ENCODE measurements around the gene ZBTB12. TPM values are rescaled to one million over a fixed set of nuclear protein-coding genes. Genes with fewer than 3 reads are reported as not detected.
A peak's percentile ranks its signal among the peaks of the same experiment; 100 is the strongest.

ZBTB12 gene
- total RNA-seq, 2 experiments from 2014 or later = 1.3 to 1.8 TPM

- Mint-ChIP-seq H3K27ac (no peak overlapping the region), H3K36me3 (ENCODE audit: low read depth) (peaks cover 7% of the 10 kb centered on the region), H3K27me3 (peaks cover 9% of the 10 kb centered on the region), H3K4me3 (peak overlapping the region; percentile 56), H3K9me3 (no peaks in the 10 kb centered on the region), H3K4me1 (peaks cover 34% of the 10 kb centered on the region)
- no peak for DNase-seq
- CTCF ChIA-PET = interaction anchor here (0.6 kb wide), 1 partner anchor 195 kb away, joined by 3 read pairs; no protein-coding TSS in a partner anchor
- POLR2A ChIA-PET = no interaction called here
Observed at GRCh38 chr6:31900917-31901414, 920 bp downstream of the ZBTB12 start.

- DNase-seq = no peak
- peaks cover 11% of the 10 kb centered on the region for H3K36me3 Mint-ChIP-seq (ENCODE audit: low read depth)
- CTCF ChIA-PET = interaction anchor here (0.6 kb wide), 1 partner anchor 194 kb away, joined by 3 read pairs; no protein-coding TSS in a partner anchor
- POLR2A ChIA-PET = no interaction called here
- H3K9me3 Mint-ChIP-seq = no peaks in the 10 kb centered on the region
- H3K4me1 Mint-ChIP-seq = peaks cover 39% of the 10 kb centered on the region
- H3K27me3 Mint-ChIP-seq = peaks cover 9% of the 10 kb centered on the region
- H3K4me3 Mint-ChIP-seq = peak overlapping the region; percentile 40
- H3K27ac Mint-ChIP-seq = no peak overlapping the region
Observed at GRCh38 chr6:31899882-31900722, 1.8 kb downstream of the ZBTB12 start.

GRCh38 chr6:31899215-31899614 is 2.7 kb downstream of the ZBTB12 start:
- CTCF ChIA-PET = interaction anchor here (0.8 to 2.9 kb wide), 3 partner anchors 11 to 53 kb away, joined by 3 to 11 read pairs (median 3); no protein-coding TSS in a partner anchor
- Mint-ChIP-seq H3K4me1 (peaks cover 39% of the 10 kb centered on the region), H3K27me3 (peaks cover 6% of the 10 kb centered on the region), H3K36me3 (ENCODE audit: low read depth) (peaks cover 11% of the 10 kb centered on the region), H3K27ac (no peak overlapping the region), H3K4me3 (peak overlapping the region; percentile 60), H3K9me3 (no peaks in the 10 kb centered on the region)
- no peak for DNase-seq
- POLR2A ChIA-PET = no interaction called here

GRCh38 chr6:31898383-31899011 is 3.4 kb downstream of the ZBTB12 start:
- Mint-ChIP-seq H3K9me3 (no peaks in the 10 kb centered on the region), H3K36me3 (ENCODE audit: low read depth) (peaks cover 13% of the 10 kb centered on the region), H3K4me1 (peaks cover 42% of the 10 kb centered on the region), H3K27me3 (peaks cover under 1% of the 10 kb centered on the region), H3K4me3 (peak overlapping the region; percentile 88), H3K27ac (peak overlapping the region; percentile 90)
- peak; percentile 46 for DNase-seq
- CTCF ChIA-PET = interaction anchor here (0.5 to 2.9 kb wide), 12 partner anchors 11 to 1334 kb away, joined by 3 to 11 read pairs (median 3); partner anchors contain the start of genes ATAT1 and GPANK1
- POLR2A ChIA-PET = no interaction called here

- H3K9me3 Mint-ChIP-seq = no peaks in the 10 kb centered on the region
- peak; percentile 87 for DNase-seq
- peak within 1 kb of the TSS; percentile 90 for H3K27ac Mint-ChIP-seq
- H3K4me1 Mint-ChIP-seq = peaks cover 42% of the 10 kb centered on the region
- ChIA-PET POLR2A (interaction anchor here (1.2 kb wide), 1 partner anchor 54 kb away, joined by 3 read pairs; no protein-coding TSS in a partner anchor), CTCF (interaction anchor here (0.6 to 2.9 kb wide), 13 partner anchors 10 to 1271 kb away, joined by 3 to 11 read pairs (median 3); partner anchors contain the start of genes ATAT1, GPANK1 and NEU1)
- peak within 1 kb of the TSS; percentile 88 for H3K4me3 Mint-ChIP-seq
- H3K27me3 Mint-ChIP-seq = no peaks in the 10 kb centered on the region
- peaks cover 17% of the 10 kb centered on the region for H3K36me3 Mint-ChIP-seq (ENCODE audit: low read depth)
Observed at GRCh38 chr6:31897612-31898382, 4.1 kb downstream of the ZBTB12 start, which contains the start of gene EHMT2. Gene EHMT2 (minus strand): TSS chr6:31897698. CDS start chr6:31897677, 21 bp downstream.

GRCh38 chr6:31896856-31897611 is 4.9 kb downstream of the ZBTB12 start:
- peaks cover 37% of the 10 kb centered on the region for H3K4me1 Mint-ChIP-seq
- H3K27me3 Mint-ChIP-seq = no peaks in the 10 kb centered on the region
- H3K27ac Mint-ChIP-seq = peak overlapping the region; percentile 85
- POLR2A ChIA-PET = interaction anchor here (1.2 kb wide), 1 partner anchor 55 kb away, joined by 3 read pairs; no protein-coding TSS in a partner anchor
- peaks cover 22% of the 10 kb centered on the region for H3K36me3 Mint-ChIP-seq (ENCODE audit: low read depth)
- DNase-seq = no peak
- CTCF ChIA-PET = interaction anchor here (0.6 to 2.9 kb wide), 7 partner anchors 9 to 298 kb away, joined by 3 to 11 read pairs (median 4); partner anchors contain the start of gene NEU1
- H3K4me3 Mint-ChIP-seq = peak overlapping the region; percentile 79
- no peaks in the 10 kb centered on the region for H3K9me3 Mint-ChIP-seq

GRCh38 chr6:31896493-31896855 is 5.4 kb downstream of the ZBTB12 start:
- H3K27me3 Mint-ChIP-seq = no peaks in the 10 kb centered on the region
- peak overlapping the region; percentile 85 for H3K27ac Mint-ChIP-seq
- no peaks in the 10 kb centered on the region for H3K9me3 Mint-ChIP-seq
- DNase-seq = no peak
- peak overlapping the region; percentile 79 for H3K4me3 Mint-ChIP-seq
- ChIA-PET POLR2A (no interaction called here), CTCF (interaction anchor here (0.6 to 2.9 kb wide), 3 partner anchors 8 to 126 kb away, joined by 3 to 11 read pairs (median 4); no protein-coding TSS in a partner anchor)
- peaks cover 37% of the 10 kb centered on the region for H3K4me1 Mint-ChIP-seq
- peaks cover 24% of the 10 kb centered on the region for H3K36me3 Mint-ChIP-seq (ENCODE audit: low read depth)

- CTCF ChIA-PET = interaction anchor here (0.6 kb wide), 1 partner anchor 43 kb away, joined by 3 read pairs; no protein-coding TSS in a partner anchor
- Mint-ChIP-seq H3K36me3 (ENCODE audit: low read depth) (peaks cover 37% of the 10 kb centered on the region), H3K4me3 (no peak overlapping the region), H3K9me3 (no peaks in the 10 kb centered on the region), H3K4me1 (peaks cover 19% of the 10 kb centered on the region), H3K27ac (peak overlapping the region; percentile 6), H3K27me3 (no peaks in the 10 kb centered on the region)
- DNase-seq = no peak
- POLR2A ChIA-PET = no interaction called here
Observed at GRCh38 chr6:31892821-31893220, 9.1 kb downstream of the ZBTB12 start.

- Mint-ChIP-seq H3K4me1 (peaks cover 6% of the 10 kb centered on the region), H3K27ac (no peak overlapping the region), H3K4me3 (no peak overlapping the region), H3K27me3 (no peaks in the 10 kb centered on the region), H3K36me3 (ENCODE audit: low read depth) (peaks cover 47% of the 10 kb centered on the region), H3K9me3 (no peaks in the 10 kb centered on the region)
- POLR2A ChIA-PET = no interaction called here
- CTCF ChIA-PET = interaction anchor here (1.0 to 1.3 kb wide), 2 partner anchors 13 to 86 kb away, joined by 3 read pairs; no protein-coding TSS in a partner anchor
- no peak for DNase-seq
Observed at GRCh38 chr6:31889331-31889972, 12.4 kb downstream of the ZBTB12 start.

- peaks cover 4% of the 10 kb centered on the region for H3K4me1 Mint-ChIP-seq
Observed at GRCh38 chr6:31888276-31889258, 13.3 kb downstream of the ZBTB12 start.

More at GRCh38 chr6:31888276-31889258, 13.3 kb downstream of the ZBTB12 start:
- CTCF ChIA-PET = interaction anchor here (0.5 to 2.2 kb wide), 6 partner anchors 9 to 238 kb away, joined by 3 to 11 read pairs (median 4); partner anchors contain the start of gene EHMT2
- H3K9me3 Mint-ChIP-seq = no peaks in the 10 kb centered on the region
- no peaks in the 10 kb centered on the region for H3K27me3 Mint-ChIP-seq
- no peak overlapping the region for H3K4me3 Mint-ChIP-seq
- peak; percentile 62 for DNase-seq
- H3K27ac Mint-ChIP-seq = no peak overlapping the region
- peaks cover 47% of the 10 kb centered on the region for H3K36me3 Mint-ChIP-seq (ENCODE audit: low read depth)
- POLR2A ChIA-PET = no interaction called here

All from activated CD4-positive, alpha-beta T cell treated with anti-CD3 and anti-CD28 coated beads, Interleukin-2, amount 10 ng/mL, durations not matched to agents 7 days and 5 days (primary cell).